ENCODE measurements around the gene CABP7. TPM values are rescaled to one million over a fixed set of nuclear protein-coding genes. Genes with fewer than 3 reads are reported as not detected.

CABP7 gene
- total and polyA plus RNA-seq, 2 of the 13 experiments (the other 11 are each of a cell fraction or from before 2014, with no cell fraction given), result 0.08 TPM; not detected in 1

DNA sequence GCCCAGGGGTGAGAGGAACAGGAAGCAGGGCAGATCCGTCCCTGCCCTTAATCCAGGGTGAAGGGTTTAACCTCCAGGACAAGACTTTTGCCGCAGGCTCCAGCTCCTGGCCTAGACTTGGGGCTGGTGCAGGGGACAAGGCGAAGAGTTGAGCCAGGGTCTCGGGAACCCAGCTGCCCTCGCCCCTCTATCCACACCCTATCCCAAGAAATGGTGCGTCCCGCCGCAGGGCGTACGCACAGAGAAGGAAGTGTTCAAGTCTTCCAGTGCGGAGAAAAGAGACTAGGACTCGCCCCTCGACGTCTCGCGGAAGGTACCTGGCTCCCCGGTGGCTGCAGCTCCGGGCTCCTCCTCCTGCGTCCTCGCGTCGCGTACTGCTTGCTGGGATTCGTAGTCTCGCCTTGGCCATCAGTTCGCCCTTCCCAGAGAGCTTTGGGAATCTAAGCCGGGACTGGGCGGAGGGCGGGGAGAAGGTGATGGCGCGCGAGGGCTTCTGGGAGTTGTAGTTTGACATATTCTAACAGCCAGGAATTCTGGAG, 46.9 kb downstream of the CABP7 start, which contains the start of gene ZMAT5 (continued):
- TF ChIP-seq, protein P1, sequence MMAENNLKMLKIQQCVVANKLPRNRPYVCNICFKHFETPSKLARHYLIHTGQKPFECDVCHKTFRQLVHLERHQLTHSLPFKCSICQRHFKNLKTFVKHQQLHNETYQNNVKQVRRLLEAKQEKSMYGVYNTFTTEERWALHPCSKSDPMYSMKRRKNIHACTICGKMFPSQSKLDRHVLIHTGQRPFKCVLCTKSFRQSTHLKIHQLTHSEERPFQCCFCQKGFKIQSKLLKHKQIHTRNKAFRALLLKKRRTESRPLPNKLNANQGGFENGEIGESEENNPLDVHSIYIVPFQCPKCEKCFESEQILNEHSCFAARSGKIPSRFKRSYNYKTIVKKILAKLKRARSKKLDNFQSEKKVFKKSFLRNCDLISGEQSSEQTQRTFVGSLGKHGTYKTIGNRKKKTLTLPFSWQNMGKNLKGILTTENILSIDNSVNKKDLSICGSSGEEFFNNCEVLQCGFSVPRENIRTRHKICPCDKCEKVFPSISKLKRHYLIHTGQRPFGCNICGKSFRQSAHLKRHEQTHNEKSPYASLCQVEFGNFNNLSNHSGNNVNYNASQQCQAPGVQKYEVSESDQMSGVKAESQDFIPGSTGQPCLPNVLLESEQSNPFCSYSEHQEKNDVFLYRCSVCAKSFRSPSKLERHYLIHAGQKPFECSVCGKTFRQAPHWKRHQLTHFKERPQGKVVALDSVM (CRISPR knock-in tag; IDR thresholded peaks at IDR 0.05), result peak; percentile 32; the same call in 1 of the 2 replicates
- TF ChIP-seq, protein P2, sequence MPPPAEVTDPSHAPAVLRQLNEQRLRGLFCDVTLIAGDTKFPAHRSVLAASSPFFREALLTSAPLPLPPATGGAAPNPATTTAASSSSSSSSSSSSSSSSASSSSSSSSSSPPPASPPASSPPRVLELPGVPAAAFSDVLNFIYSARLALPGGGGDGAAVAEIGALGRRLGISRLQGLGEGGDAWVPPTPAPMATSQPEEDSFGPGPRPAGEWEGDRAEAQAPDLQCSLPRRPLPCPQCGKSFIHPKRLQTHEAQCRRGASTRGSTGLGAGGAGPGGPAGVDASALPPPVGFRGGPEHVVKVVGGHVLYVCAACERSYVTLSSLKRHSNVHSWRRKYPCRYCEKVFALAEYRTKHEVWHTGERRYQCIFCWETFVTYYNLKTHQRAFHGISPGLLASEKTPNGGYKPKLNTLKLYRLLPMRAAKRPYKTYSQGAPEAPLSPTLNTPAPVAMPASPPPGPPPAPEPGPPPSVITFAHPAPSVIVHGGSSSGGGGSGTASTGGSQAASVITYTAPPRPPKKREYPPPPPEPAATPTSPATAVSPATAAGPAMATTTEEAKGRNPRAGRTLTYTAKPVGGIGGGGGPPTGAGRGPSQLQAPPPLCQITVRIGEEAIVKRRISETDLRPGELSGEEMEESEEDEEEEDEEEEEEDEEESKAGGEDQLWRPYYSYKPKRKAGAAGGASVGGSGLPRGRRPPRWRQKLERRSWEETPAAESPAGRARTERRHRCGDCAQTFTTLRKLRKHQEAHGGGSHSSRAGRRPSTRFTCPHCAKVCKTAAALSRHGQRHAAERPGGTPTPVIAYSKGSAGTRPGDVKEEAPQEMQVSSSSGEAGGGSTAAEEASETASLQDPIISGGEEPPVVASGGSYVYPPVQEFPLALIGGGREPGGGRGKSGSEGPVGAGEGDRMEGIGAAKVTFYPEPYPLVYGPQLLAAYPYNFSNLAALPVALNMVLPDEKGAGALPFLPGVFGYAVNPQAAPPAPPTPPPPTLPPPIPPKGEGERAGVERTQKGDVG (CRISPR knock-in tag; IDR thresholded peaks at IDR 0.05; ENCODE audit: borderline replicate concordance), result 0 out of 2 replicates have a peak, but pooled peaks have one; percentile 8
- no peak for TF ChIP-seq ZNF101 (CRISPR knock-in tag; IDR thresholded peaks at IDR 0.05; ENCODE audit: borderline replicate concordance, low read depth)
- TF ChIP-seq PITX1 (CRISPR knock-in tag; IDR thresholded peaks at IDR 0.05), result peak; percentile 32; the same call in 1 of the 2 replicates
- TF ChIP-seq, protein P3, sequence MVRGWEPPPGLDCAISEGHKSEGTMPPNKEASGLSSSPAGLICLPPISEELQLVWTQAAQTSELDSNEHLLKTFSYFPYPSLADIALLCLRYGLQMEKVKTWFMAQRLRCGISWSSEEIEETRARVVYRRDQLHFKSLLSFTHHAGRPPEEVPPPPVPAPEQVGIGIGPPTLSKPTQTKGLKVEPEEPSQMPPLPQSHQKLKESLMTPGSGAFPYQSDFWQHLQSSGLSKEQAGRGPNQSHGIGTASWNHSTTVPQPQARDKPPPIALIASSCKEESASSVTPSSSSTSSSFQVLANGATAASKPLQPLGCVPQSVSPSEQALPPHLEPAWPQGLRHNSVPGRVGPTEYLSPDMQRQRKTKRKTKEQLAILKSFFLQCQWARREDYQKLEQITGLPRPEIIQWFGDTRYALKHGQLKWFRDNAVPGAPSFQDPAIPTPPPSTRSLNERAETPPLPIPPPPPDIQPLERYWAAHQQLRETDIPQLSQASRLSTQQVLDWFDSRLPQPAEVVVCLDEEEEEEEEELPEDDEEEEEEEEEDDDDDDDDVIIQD (CRISPR knock-in tag; IDR thresholded peaks at IDR 0.05; ENCODE audit: low read depth), result 0 out of 2 replicates have a peak, but pooled peaks have one; percentile 48
- no peak for TF ChIP-seq NKX3-1 (CRISPR knock-in tag; IDR thresholded peaks at IDR 0.05)
- TF ChIP-seq MEIS1 (CRISPR knock-in tag; IDR thresholded peaks at IDR 0.05; ENCODE audit: borderline replicate concordance), result no peak
- TF ChIP-seq, protein P4, sequence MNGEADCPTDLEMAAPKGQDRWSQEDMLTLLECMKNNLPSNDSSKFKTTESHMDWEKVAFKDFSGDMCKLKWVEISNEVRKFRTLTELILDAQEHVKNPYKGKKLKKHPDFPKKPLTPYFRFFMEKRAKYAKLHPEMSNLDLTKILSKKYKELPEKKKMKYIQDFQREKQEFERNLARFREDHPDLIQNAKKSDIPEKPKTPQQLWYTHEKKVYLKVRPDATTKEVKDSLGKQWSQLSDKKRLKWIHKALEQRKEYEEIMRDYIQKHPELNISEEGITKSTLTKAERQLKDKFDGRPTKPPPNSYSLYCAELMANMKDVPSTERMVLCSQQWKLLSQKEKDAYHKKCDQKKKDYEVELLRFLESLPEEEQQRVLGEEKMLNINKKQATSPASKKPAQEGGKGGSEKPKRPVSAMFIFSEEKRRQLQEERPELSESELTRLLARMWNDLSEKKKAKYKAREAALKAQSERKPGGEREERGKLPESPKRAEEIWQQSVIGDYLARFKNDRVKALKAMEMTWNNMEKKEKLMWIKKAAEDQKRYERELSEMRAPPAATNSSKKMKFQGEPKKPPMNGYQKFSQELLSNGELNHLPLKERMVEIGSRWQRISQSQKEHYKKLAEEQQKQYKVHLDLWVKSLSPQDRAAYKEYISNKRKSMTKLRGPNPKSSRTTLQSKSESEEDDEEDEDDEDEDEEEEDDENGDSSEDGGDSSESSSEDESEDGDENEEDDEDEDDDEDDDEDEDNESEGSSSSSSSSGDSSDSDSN (CRISPR knock-in tag; IDR thresholded peaks at IDR 0.05), result peak; percentile 12; the same call in 1 of the 2 replicates
- no peak for TF ChIP-seq FOSL1 (CRISPR knock-in tag; IDR thresholded peaks at IDR 0.05; ENCODE audit: borderline replicate concordance)
- TF ChIP-seq KDM6A (CRISPR knock-in tag; IDR thresholded peaks at IDR 0.05; ENCODE audit: low read depth), result 0 out of 2 replicates have a peak, but pooled peaks have one; percentile 7
- TF ChIP-seq, protein P5, sequence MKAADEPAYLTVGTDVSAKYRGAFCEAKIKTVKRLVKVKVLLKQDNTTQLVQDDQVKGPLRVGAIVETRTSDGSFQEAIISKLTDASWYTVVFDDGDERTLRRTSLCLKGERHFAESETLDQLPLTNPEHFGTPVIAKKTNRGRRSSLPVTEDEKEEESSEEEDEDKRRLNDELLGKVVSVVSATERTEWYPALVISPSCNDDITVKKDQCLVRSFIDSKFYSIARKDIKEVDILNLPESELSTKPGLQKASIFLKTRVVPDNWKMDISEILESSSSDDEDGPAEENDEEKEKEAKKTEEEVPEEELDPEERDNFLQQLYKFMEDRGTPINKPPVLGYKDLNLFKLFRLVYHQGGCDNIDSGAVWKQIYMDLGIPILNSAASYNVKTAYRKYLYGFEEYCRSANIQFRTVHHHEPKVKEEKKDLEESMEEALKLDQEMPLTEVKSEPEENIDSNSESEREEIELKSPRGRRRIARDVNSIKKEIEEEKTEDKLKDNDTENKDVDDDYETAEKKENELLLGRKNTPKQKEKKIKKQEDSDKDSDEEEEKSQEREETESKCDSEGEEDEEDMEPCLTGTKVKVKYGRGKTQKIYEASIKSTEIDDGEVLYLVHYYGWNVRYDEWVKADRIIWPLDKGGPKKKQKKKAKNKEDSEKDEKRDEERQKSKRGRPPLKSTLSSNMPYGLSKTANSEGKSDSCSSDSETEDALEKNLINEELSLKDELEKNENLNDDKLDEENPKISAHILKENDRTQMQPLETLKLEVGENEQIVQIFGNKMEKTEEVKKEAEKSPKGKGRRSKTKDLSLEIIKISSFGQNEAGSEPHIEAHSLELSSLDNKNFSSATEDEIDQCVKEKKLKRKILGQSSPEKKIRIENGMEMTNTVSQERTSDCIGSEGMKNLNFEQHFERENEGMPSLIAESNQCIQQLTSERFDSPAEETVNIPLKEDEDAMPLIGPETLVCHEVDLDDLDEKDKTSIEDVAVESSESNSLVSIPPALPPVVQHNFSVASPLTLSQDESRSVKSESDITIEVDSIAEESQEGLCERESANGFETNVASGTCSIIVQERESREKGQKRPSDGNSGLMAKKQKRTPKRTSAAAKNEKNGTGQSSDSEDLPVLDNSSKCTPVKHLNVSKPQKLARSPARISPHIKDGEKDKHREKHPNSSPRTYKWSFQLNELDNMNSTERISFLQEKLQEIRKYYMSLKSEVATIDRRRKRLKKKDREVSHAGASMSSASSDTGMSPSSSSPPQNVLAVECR (CRISPR knock-in tag; IDR thresholded peaks at IDR 0.05; ENCODE audit: borderline replicate concordance), result peak; percentile 73; the same call in 1 of the 2 replicates
- TF ChIP-seq MED13 (CRISPR knock-in tag; IDR thresholded peaks at IDR 0.05), result no peak
- TF ChIP-seq, protein P6, sequence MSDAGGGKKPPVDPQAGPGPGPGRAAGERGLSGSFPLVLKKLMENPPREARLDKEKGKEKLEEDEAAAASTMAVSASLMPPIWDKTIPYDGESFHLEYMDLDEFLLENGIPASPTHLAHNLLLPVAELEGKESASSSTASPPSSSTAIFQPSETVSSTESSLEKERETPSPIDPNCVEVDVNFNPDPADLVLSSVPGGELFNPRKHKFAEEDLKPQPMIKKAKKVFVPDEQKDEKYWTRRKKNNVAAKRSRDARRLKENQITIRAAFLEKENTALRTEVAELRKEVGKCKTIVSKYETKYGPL (CRISPR knock-in tag; IDR thresholded peaks at IDR 0.05), result no peak
- peak; percentile 23; the same call in 1 of the 2 replicates for TF ChIP-seq ZBTB21 (CRISPR knock-in tag; IDR thresholded peaks at IDR 0.05)
